22Rv1 (cell line): ENCODE measurements around the gene PLXNC1.

Experiments used
- H3K27ac ChIP-seq: fragments of 450-650 bp; 2 replicates; pipeline ENCODE4 v1.5.1; 2017
- CTCF ChIP-seq: fragments of 450-650 bp; IDR thresholded peaks from 2 replicates; pipeline ENCODE4 v1.5.1; 2017; ENCODE audit warnings: mild to moderate bottlenecking
- ZFX ChIP-seq: fragments of 450-650 bp; IDR thresholded peaks from 2 replicates; pipeline ENCODE4 v1.6.1; 2017; ENCODE audit warnings: antibody characterized with exemption, borderline replicate concordance

The PLXNC1 gene

DNA sequence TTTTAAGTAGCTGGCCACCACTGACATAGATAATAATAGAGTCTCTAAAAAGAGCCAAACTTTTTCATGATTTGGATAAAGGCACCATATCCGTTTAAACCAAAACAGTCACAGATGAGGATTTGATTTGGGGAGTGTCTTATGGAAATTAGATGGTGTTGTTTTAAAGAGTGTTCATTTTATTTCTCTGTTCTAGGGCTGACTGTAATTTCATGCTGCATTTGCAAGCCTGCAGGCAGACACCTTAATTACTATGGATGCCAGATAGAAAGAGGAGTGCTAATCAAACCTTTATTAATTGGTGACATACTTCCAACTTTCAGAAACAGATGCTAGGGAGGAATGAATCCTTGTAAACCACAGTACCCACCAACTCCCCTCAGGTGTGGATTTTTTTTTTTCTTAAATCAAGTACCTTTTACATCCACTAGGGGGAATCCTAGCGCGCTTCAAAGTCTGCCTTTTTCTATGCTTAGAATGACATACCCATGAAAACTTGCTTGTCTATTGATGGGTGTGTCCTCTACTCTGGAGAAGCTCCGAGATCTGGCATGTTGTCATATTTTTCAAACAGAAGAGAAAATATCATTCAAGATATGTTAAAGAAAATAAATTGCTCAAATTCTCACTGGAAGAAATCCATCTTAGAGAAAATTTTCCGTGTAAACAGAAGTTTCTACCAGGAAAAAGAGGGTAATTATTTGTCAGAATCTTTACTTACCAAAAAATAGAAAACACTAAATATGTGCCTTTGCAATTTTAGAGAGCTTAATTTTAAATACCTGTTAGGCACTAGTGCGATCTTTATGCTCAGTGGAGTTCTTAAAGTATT, 14.2 kb upstream of the PLXNC1 start:
- no peak overlapping the region for H3K27ac ChIP-seq
- TF ChIP-seq ZFX = no peak
- TF ChIP-seq CTCF = peak; percentile 96

GRCh38 chr12:94135896-94136295, 12.5 kb upstream of the PLXNC1 start:
- TF ChIP-seq CTCF = no peak
- no peak for TF ChIP-seq ZFX
- no peak overlapping the region for H3K27ac ChIP-seq

- TF ChIP-seq CTCF = no peak
- TF ChIP-seq ZFX = no peak
- no peak overlapping the region for H3K27ac ChIP-seq
Observed at GRCh38 chr12:94139816-94140215, 8.6 kb upstream of the PLXNC1 start.

DNA sequence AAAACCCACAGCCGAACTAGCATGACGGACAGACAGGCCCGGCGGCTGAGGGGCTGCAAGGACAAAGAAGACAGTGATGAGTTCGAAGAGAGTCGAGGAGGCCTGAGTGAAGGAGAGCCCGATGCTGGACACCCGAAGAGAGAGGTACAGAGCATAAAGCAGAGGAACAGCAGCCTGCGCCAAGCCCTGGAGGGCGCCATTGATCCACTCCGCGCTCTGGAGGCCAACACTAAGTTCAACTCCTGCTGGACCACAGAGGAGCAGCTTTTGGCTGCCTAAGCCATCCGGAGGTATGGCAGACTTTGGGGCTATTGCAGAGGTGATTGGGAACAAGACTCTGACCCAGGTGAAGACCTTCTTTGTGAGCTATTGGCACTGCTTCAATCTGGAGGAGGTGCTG, 7.8 kb upstream of the PLXNC1 start:
- TF ChIP-seq CTCF (peak; percentile 79), ZFX (no peak)
- H3K27ac ChIP-seq = no peak overlapping the region

DNA sequence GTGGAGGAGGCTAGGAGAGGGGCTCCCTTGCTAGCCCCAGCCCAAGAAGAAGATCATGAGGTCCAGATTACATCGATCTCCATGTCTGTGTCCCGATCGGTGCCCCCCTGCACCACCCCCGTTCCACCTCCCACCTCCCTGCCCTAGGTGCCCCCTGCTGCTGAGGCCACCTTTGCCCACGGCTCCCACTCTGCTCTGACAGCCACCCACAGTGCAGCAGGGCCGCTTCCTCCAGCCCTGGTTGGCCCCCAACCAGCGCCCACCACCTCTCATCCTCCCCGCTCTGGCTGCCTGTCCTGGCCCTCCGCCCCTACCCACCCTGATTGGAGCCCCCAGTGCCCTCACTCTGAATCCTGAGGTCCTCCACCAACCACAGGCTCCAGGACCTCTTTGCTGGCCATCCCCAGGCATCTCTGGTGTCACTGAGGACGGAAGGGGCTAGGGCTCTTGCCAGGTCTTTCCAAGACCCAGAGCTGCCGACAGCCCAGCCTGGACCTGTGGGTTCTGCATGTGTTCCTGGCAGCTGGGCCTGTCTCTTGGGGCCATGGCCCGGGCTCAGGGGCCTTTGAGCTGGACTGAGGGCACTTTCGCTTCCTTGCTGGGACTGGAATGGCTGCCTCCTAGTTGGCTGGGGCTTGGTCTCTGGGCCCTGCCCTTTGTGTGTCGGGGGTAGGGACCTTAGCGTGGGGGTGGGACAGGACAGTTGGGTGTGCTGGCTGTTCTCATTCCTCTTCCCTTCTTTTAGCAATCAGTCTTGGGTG, 7.2 kb upstream of the PLXNC1 start:
- H3K27ac ChIP-seq = no peak overlapping the region
- TF ChIP-seq ZFX (no peak), CTCF (no peak)

- no peak for TF ChIP-seq CTCF
- no peak for TF ChIP-seq ZFX
- no peak overlapping the region for H3K27ac ChIP-seq
Observed at GRCh38 chr12:94141892-94142291, 6.5 kb upstream of the PLXNC1 start.

DNA sequence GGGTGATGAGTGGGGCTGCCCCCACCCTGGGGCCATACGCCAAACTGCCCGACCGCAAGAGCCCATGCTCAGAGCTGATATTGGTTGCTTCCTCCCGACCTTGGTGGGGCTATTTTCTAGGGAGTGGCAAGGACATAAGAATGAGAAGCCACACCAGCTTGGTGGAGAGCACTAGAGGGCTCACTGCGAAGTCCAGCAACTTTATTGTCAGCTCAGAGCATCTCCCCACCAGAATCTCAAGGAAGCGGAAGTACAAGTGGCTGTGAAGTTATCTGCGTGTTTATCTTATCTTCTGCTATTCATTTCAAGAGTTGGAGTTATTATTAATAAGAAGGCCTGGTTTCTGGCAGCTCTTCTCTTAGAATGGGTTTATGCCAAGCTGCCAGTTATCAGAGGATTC, 4.9 kb upstream of the PLXNC1 start:
- H3K27ac ChIP-seq = no peak overlapping the region
- no peak for TF ChIP-seq CTCF
- no peak for TF ChIP-seq ZFX
